SK-N-SH (cell line): ENCODE results near the gene RNF13. TPM values are rescaled to one million over a fixed set of nuclear protein-coding genes. Genes with fewer than 3 reads are reported as not detected.

Experiments
- CTCF ChIA-PET: fragments of 300-600, 350-600 bp; formaldehyde crosslinking; extraction: SDS; loops from one replicate; lab custom pipeline; 2021; lab: Yijun Ruan, JAX
- POLR2A ChIA-PET: fragments of 350-600 bp; sonication (Branson Sonifier 250); formaldehyde crosslinking; extraction: SDS; loops from one replicate; lab custom pipeline; 2020; ENCODE audit warnings: antibody characterized with exemption, inconsistent platforms; lab: Yijun Ruan, JAX
- DNase-seq: peaks from one replicate; pipeline ENCODE4 v3.0.0; 2012
- H2AFZ ChIP-seq: fragments of 200-600 bp; sonication (generic); 2 replicates; pipeline ENCODE4 v1.8.1; 2016; ENCODE audit warnings: antibody characterized with exemption, mild to moderate bottlenecking, low read depth
- H3F3A ChIP-seq: fragments of 200-600 bp; sonication (generic); replicated peaks from 2 replicates; pipeline ENCODE3; 2016; ENCODE audit warnings: antibody characterized with exemption, mild to moderate bottlenecking; ENCODE audit not compliant: insufficient read depth
- H3K27ac ChIP-seq, 2 experiments: fragments of 200-500 bp in 1 of 2; fragments of 200-600 bp in 1 of 2; sonication (Bioruptor generic) in 1 of 2; sonication (generic), shearing (Covaris generic) in 1 of 2; 2 replicates each; pipeline versions ENCODE4 v1.5.1 to v1.6.1; 2014 to 2016; ENCODE audit warnings: low read depth in 2 of 2, inconsistent platforms in 1 of 2, low read length in 1 of 2, mild to moderate bottlenecking in 1 of 2, mixed read lengths in 1 of 2
- H3K27me3 ChIP-seq: fragments of 200-600 bp; sonication (generic), shearing (Covaris generic); 2 replicates; pipeline ENCODE4 v1.6.1; 2016; ENCODE audit warnings: mixed run types; ENCODE audit not compliant: insufficient read depth
- H3K36me3 ChIP-seq, 2 experiments: fragments of 200-500 bp in 1 of 2; fragments of 200-600 bp in 1 of 2; sonication (Bioruptor generic) in 1 of 2; sonication (generic) in 1 of 2; replicated peaks in 1 of 2; 2 replicates each; pipeline versions ENCODE3 to v1.5.1; 2014 to 2016; ENCODE audit warnings: low read length in 1 of 2, mild to moderate bottlenecking in 1 of 2; ENCODE audit not compliant: insufficient read depth in 2 of 2, control insufficient read depth in 1 of 2
- H3K4me1 ChIP-seq, 2 experiments: fragments of 200-500 bp in 1 of 2; fragments of 200-600 bp in 1 of 2; sonication (Bioruptor generic) in 1 of 2; sonication (generic), shearing (Covaris generic) in 1 of 2; 2 replicates each; pipeline versions ENCODE4 v1.5.1 to v1.6.1; 2014 to 2016; ENCODE audit warnings: low read depth in 1 of 2, low read length in 1 of 2, mixed run types in 1 of 2; ENCODE audit not compliant: insufficient read depth in 2 of 2, control insufficient read depth in 1 of 2
- H3K4me2 ChIP-seq: fragments of 200-600 bp; sonication (generic), shearing (Covaris generic); 2 replicates; pipeline ENCODE4 v1.6.1; 2017; ENCODE audit warnings: mixed run types
- H3K4me3 ChIP-seq, 2 experiments: fragments of 200-500 bp in 1 of 2; fragments of 200-600 bp in 1 of 2; sonication (Bioruptor generic) in 1 of 2; sonication (generic), shearing (Covaris generic) in 1 of 2; 2 replicates each; pipeline versions ENCODE4 v1.5.1 to v1.8.1; 2014 to 2016; ENCODE audit warnings: low read depth in 2 of 2, inconsistent platforms in 1 of 2, low read length in 1 of 2, mild to moderate bottlenecking in 1 of 2, mixed read lengths in 1 of 2, moderate library complexity in 1 of 2
- H3K79me2 ChIP-seq: fragments of 200-600 bp; sonication (generic); 2 replicates; pipeline ENCODE4 v1.8.1; 2017; ENCODE audit warnings: mild to moderate bottlenecking; ENCODE audit not compliant: insufficient read depth
- H3K9ac ChIP-seq: fragments of 200-600 bp; sonication (generic); 2 replicates; pipeline ENCODE4 v1.6.1; 2017; ENCODE audit warnings: mixed run types
- H3K9me2 ChIP-seq: fragments of 200-600 bp; sonication (generic); 2 replicates; pipeline ENCODE4 v1.6.1; 2017; ENCODE audit warnings: mixed run types
- H3K9me3 ChIP-seq: fragments of 200-600 bp; sonication (generic); 2 replicates; pipeline ENCODE4 v1.6.1; 2017; ENCODE audit warnings: mixed run types, mild to moderate bottlenecking, moderate library complexity
- H4K20me1 ChIP-seq: fragments of 200-600 bp; sonication (generic); 2 replicates; pipeline ENCODE4 v1.6.1; 2017; ENCODE audit warnings: mild to moderate bottlenecking, mixed run types; ENCODE audit not compliant: insufficient read depth
- ELF1 ChIP-seq: IDR thresholded peaks from 2 replicates; pipeline ENCODE4 v1.4.0; 2012
- EP300 ChIP-seq, 2 experiments: IDR thresholded peaks; 2 replicates each; pipeline versions ENCODE4 v1.4.0 to v1.6.1; 2012; ENCODE audit warnings: borderline replicate concordance in 1 of 2, low read depth in 1 of 2, low read length in 1 of 2
- EZH2phosphoT487 ChIP-seq: fragments of 200-600 bp; sonication (generic); IDR thresholded peaks from 2 replicates; pipeline ENCODE4 v1.6.1; 2017; ENCODE audit warnings: low read depth, mixed run types, mild to moderate bottlenecking, antibody characterized with exemption, moderate library complexity, borderline replicate concordance
- GABPA ChIP-seq: IDR thresholded peaks from 2 replicates; pipeline ENCODE4 v1.4.0; 2012; ENCODE audit warnings: low read depth, mild to moderate bottlenecking
- MEF2A ChIP-seq: IDR thresholded peaks from 2 replicates; pipeline ENCODE4 v1.4.0; 2012; ENCODE audit warnings: low read depth, borderline replicate concordance
- NFIC ChIP-seq: IDR thresholded peaks from 2 replicates; pipeline ENCODE4 v1.4.0; 2012; ENCODE audit warnings: borderline replicate concordance
- POLR2AphosphoS5 ChIP-seq: IDR thresholded peaks from 2 replicates; pipeline ENCODE4 v1.6.1; 2012; ENCODE audit warnings: low read depth, low read length
- RFX5 ChIP-seq: IDR thresholded peaks from 2 replicates; pipeline ENCODE4 v1.6.1; 2012; ENCODE audit warnings: mild to moderate bottlenecking, improper control_type of control experiment, low read length
- SMC3 ChIP-seq: IDR thresholded peaks from 2 replicates; pipeline ENCODE4 v1.6.1; 2012; ENCODE audit warnings: low read depth, low read length, improper control_type of control experiment
- TEAD4 ChIP-seq: IDR thresholded peaks from 2 replicates; pipeline ENCODE4 v1.4.0; 2012; ENCODE audit warnings: mild to moderate bottlenecking, borderline replicate concordance; ENCODE audit not compliant: insufficient read depth
- YY1 ChIP-seq: IDR thresholded peaks from 2 replicates; pipeline ENCODE4 v1.4.0; 2012; ENCODE audit warnings: low read depth, mild to moderate bottlenecking
- WGBS: methylation state at CpG from one replicate; pipeline ENCODE4 v1.1.6; 2017; ENCODE audit warnings: low lambda C conversion rate; 5-methylcytosine and 5-hydroxymethylcytosine counted together
- polyA plus RNA-seq, 3 experiments: library from polyadenylated mRNA; depleted of rRNA; stranded (reverse); fragments of >200 nt; gene quantifications; 2 replicates each; pipeline ENCODE4 v1.2.3, GENCODE V29; 2012
- TF ChIP-seq, protein P1 (sequence below): fragments of 150-350 bp; IDR thresholded peaks from 2 replicates; pipeline ENCODE4 v1.6.1; 2017; ENCODE audit warnings: antibody characterized with exemption, low read length, low read depth, borderline replicate concordance
- TF ChIP-seq, protein P2 (sequence below): IDR thresholded peaks from 2 replicates; pipeline ENCODE4; 2012
- TF ChIP-seq, protein P3 (sequence below): IDR thresholded peaks from 2 replicates; pipeline ENCODE4 v1.4.0; 2012; ENCODE audit warnings: low read depth, borderline replicate concordance

Gene RNF13
- polyA plus RNA-seq, 1 of the 3 experiments (the other 2 are of a cell fraction), result 14.9 TPM

DNA sequence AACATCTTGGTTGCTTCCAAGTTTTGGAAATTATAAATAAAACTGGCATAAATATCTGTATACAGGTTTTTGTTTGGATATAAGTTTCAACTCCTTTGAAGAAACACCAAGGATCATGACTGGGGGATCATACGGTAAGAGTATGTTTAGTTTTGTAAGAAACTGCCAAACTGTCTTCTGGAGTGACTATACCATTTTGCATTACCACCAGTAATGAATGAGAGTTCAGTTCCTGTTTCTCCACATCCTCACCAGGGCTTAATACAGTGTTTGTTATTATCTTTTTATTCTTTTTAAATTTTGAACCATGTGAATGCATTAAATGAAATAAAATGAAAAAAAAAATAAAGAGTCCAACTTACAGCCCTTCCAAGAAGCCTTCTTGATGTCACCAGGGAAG is 17.0 kb upstream of the RNF13 start:
- H3F3A ChIP-seq, result no peaks in the 10 kb centered on the region
- H3K36me3 ChIP-seq, result no peaks in the 10 kb centered on the region
- CTCF ChIA-PET, result interaction anchor here (0.6 to 2.7 kb wide), 2 partner anchors 12 to 393 kb away, joined by 3 to 11 read pairs; no protein-coding TSS in a partner anchor
- no peak for DNase-seq
- H3K27me3 ChIP-seq, result no peaks in the 10 kb centered on the region
- no peaks in the 10 kb centered on the region for H3K79me2 ChIP-seq
- POLR2A ChIA-PET, result no interaction called here
- no peak overlapping the region for H3K4me2 ChIP-seq
- H2AFZ ChIP-seq, result no peak overlapping the region
- no peak overlapping the region for H3K9ac ChIP-seq
- TF ChIP-seq, protein P1, sequence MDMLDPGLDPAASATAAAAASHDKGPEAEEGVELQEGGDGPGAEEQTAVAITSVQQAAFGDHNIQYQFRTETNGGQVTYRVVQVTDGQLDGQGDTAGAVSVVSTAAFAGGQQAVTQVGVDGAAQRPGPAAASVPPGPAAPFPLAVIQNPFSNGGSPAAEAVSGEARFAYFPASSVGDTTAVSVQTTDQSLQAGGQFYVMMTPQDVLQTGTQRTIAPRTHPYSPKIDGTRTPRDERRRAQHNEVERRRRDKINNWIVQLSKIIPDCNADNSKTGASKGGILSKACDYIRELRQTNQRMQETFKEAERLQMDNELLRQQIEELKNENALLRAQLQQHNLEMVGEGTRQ, result no peak
- no peak for TF ChIP-seq POLR2AphosphoS5
- TF ChIP-seq, protein P2, sequence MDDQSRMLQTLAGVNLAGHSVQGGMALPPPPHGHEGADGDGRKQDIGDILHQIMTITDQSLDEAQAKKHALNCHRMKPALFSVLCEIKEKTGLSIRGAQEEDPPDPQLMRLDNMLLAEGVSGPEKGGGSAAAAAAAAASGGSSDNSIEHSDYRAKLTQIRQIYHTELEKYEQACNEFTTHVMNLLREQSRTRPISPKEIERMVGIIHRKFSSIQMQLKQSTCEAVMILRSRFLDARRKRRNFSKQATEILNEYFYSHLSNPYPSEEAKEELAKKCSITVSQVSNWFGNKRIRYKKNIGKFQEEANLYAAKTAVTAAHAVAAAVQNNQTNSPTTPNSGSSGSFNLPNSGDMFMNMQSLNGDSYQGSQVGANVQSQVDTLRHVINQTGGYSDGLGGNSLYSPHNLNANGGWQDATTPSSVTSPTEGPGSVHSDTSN, result no peak
- H3K9me2 ChIP-seq, result no peaks in the 10 kb centered on the region
- WGBS, result 96% methylated on average over 1 of the region's 1 CpG
- no peaks in the 10 kb centered on the region for H3K9me3 ChIP-seq
- H3K4me3 ChIP-seq, result no peak overlapping the region
- H4K20me1 ChIP-seq, result no peaks in the 10 kb centered on the region
- H3K4me1 ChIP-seq, result no peaks in the 10 kb centered on the region
- H3K27ac ChIP-seq, result no peak overlapping the region

DNA sequence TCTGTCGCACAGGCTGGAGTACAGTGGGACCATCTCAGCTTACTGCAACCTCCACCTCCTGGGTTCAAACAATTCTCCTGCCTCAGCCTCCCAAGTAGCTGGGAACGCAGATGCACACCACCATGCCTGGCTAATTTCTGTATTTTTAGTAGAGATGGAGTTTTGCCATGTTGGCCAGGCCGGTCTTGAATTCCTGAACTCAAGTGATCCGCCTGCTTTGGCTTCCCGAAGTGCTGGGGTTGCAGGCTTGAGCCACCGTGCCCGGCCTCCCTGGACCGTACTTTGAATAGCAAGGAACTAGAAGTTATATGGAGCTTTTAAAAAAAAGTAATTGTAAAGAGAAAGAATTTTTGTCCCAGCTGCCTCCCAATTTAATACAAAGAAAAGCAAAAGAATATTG is 12.3 kb upstream of the RNF13 start:
- peaks cover 3% of the 10 kb centered on the region for H3F3A ChIP-seq
- H3K4me3 ChIP-seq, result no peak overlapping the region
- TF ChIP-seq MEF2A (no peak), EZH2phosphoT487 (no peak), YY1 (no peak), POLR2AphosphoS5 (no peak), RFX5 (no peak), NFIC (no peak), GABPA (no peak), EP300 (IDR thresholded peaks at IDR 0.05; ENCODE audit: borderline replicate concordance in 1 of 2, low read depth in 1 of 2, low read length in 1 of 2) (no peak), SMC3 (no peak), ELF1 (no peak), TEAD4 (no peak)
- TF ChIP-seq, protein P3, sequence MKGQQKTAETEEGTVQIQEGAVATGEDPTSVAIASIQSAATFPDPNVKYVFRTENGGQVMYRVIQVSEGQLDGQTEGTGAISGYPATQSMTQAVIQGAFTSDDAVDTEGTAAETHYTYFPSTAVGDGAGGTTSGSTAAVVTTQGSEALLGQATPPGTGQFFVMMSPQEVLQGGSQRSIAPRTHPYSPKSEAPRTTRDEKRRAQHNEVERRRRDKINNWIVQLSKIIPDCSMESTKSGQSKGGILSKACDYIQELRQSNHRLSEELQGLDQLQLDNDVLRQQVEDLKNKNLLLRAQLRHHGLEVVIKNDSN, result no peak
- no peaks in the 10 kb centered on the region for H3K79me2 ChIP-seq
- H3K4me1 ChIP-seq, result no peaks in the 10 kb centered on the region
- no peaks in the 10 kb centered on the region for H3K36me3 ChIP-seq
- no peak overlapping the region for H3K4me2 ChIP-seq
- H2AFZ ChIP-seq, result no peak overlapping the region
- no peaks in the 10 kb centered on the region for H3K27me3 ChIP-seq
- H3K27ac ChIP-seq, result no peak overlapping the region
- POLR2A ChIA-PET, result no interaction called here
- CTCF ChIA-PET, result interaction anchor here (1.7 kb wide), 1 partner anchor 8 kb away, joined by 5 read pairs; no protein-coding TSS in a partner anchor
- no peak for DNase-seq
- H3K9me3 ChIP-seq, result no peaks in the 10 kb centered on the region
- WGBS, result 68% methylated on average over 8 of the region's 8 CpGs
- H3K9ac ChIP-seq, result no peak overlapping the region
- no peaks in the 10 kb centered on the region for H4K20me1 ChIP-seq
- H3K9me2 ChIP-seq, result no peaks in the 10 kb centered on the region
